ENCODE results near the gene PLCG2. TPM values are rescaled to one million over a fixed set of nuclear protein-coding genes. Genes with fewer than 3 reads are reported as not detected.
A peak's percentile ranks its signal among the peaks of the same experiment; 100 is the strongest.

The PLCG2 gene
- total and polyA plus RNA-seq, 2 of the 8 experiments (the other 6 are each of a cell fraction or from before 2014, with no cell fraction given) = 6.1 to 6.9 TPM

DNA sequence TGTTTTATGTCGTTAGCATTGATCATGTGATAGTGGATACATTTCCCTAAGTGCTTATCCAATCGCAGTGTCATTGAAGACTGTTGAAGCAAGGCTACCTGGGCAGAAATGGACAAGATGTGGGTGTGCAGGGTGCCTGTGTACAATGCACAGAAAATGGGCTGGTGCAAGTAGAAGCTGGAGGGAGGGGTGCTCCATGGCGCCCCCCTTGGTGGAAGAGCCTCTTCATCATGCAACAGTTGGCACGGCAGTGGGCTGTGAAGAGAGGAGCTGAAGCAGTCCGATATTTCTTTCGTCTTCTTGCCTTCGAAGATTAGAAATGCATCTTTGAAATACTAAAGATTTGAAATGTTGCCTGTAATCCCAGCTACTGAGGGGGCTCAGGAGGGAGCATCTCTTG lies 100.5 kb downstream of the PLCG2 start:
- Histone ChIP-seq H3K4me2 (ENCODE audit: insufficient read depth in 1 of 2, low read depth in 2 of 2, low read length in 2 of 2) (no peak overlapping the region), H3K79me1 (ENCODE audit: low read depth, low read length) (no peaks in the 10 kb centered on the region), H2AK5ac (ENCODE audit: low read depth, low read length) (no peak overlapping the region), H4K8ac (ENCODE audit: extremely low read depth, insufficient read depth, low read length) (no peak overlapping the region), H3K27ac (ENCODE audit: low read depth, low read length) (no peak overlapping the region), H2BK120ac (replicated peaks; ENCODE audit: low read depth, low read length) (no peak overlapping the region), H2BK20ac (ENCODE audit: low read length) (no peak overlapping the region), H4K91ac (replicated peaks; ENCODE audit: insufficient read length, low read length) (no peak overlapping the region), H3K36me3 (ENCODE audit: control insufficient read depth in 2 of 4, insufficient read depth in 4 of 4, low read length in 3 of 4) (no peaks in the 10 kb centered on the region), H2BK15ac (ENCODE audit: low read length) (no peak overlapping the region), H3K23ac (ENCODE audit: insufficient read length) (no peak overlapping the region), H3K14ac (ENCODE audit: insufficient read length) (no peak overlapping the region), H2BK12ac (ENCODE audit: low read depth, low read length) (no peak overlapping the region), H2BK5ac (ENCODE audit: low read depth, low read length) (no peak overlapping the region), H3K9me3 (ENCODE audit: insufficient read depth in 2 of 2, low read depth in 1 of 2, low read length in 1 of 2) (no peaks in the 10 kb centered on the region), H3K4me1 (replicated peaks in 1 of 4; ENCODE audit: control insufficient read depth in 3 of 4, insufficient read depth in 4 of 4, low read length in 3 of 4) (peaks cover 4 to 14% (median 8%) of the 10 kb centered on the region in 4 experiments), H3K23me2 (ENCODE audit: low read depth, low read length) (no peaks in the 10 kb centered on the region), H4K5ac (ENCODE audit: insufficient read length, low read depth, low read length) (no peak overlapping the region), H2AFZ (ENCODE audit: low read length) (no peak overlapping the region), H3K4me3 (ENCODE audit: extremely low read depth in 1 of 4, insufficient read depth in 2 of 4, low read depth in 3 of 4, low read length in 4 of 4) (no peak overlapping the region), H3K56ac (replicated peaks; ENCODE audit: insufficient read length, low read depth, low read length) (no peak overlapping the region), H4K20me1 (replicated peaks in 1 of 2; ENCODE audit: control insufficient read depth in 1 of 2, insufficient read depth in 2 of 2, low read length in 2 of 2) (no peaks in the 10 kb centered on the region), H3K9ac (replicated peaks in 1 of 4; ENCODE audit: extremely low read depth in 1 of 4, low read depth in 3 of 4, low read length in 3 of 4) (no peak overlapping the region), H3K18ac (ENCODE audit: extremely low read depth, low read length) (no peak overlapping the region), H3K79me2 (ENCODE audit: control insufficient read depth in 1 of 2, insufficient read depth in 2 of 2, low read length in 2 of 2) (no peaks in the 10 kb centered on the region), H3K4ac (replicated peaks; ENCODE audit: insufficient read length, low read depth, low read length) (no peak overlapping the region), H3K27me3 (replicated peaks in 1 of 4; ENCODE audit: control insufficient read depth in 3 of 4, extremely low read depth in 1 of 4, insufficient read depth in 3 of 4, low read length in 3 of 4) (no peaks in the 10 kb centered on the region)
- 79% methylated on average over 7 of the region's 7 CpGs; no CpG with 5 or more reads in 1 of the 2 experiments for WGBS, 2 experiments (ENCODE audit: extremely low coverage in 1 of 2, insufficient coverage in 1 of 2, insufficient read length in 1 of 2, insufficient replicate concordance in 2 of 2, low coverage in 1 of 2, low lambda C conversion rate in 2 of 2, missing lambda C conversion rate in 1 of 2)
- ChIA-PET POLR2A (ENCODE audit: partially characterized antibody) (interaction anchor here (1.4 kb wide), 1 partner anchor 20 kb away, joined by 4 read pairs; no protein-coding TSS in a partner anchor), CTCF (ENCODE audit: partially characterized antibody) (interaction anchor here (0.6 to 3.4 kb wide), 32 partner anchors 9 to 347 kb away, joined by 3 to 26 read pairs (median 4); no protein-coding TSS in a partner anchor)
- DNase-seq (ENCODE audit: low read depth in 1 of 2, low spot score in 2 of 2) (no peak), FAIRE-seq (no peak)
- TF ChIP-seq EGR1 (IDR thresholded peaks at IDR 0.05; ENCODE audit: borderline replicate concordance, low read depth, low read length) = no peak
- TF ChIP-seq TAF1 (IDR thresholded peaks at IDR 0.05; ENCODE audit: low read depth, low read length) = no peak
- TF ChIP-seq RAD21 (IDR thresholded peaks at IDR 0.05 in 1 of 2, conservative IDR thresholded peaks at IDR 0.05 in 1 of 2; ENCODE audit: low read depth in 2 of 2, low read length in 2 of 2) = peak in 1 of 2 experiments; percentile 21; a peak in 1 of 4 replicates
- TF ChIP-seq HDAC2 (IDR thresholded peaks at IDR 0.05; ENCODE audit: borderline replicate concordance in 1 of 2, low read depth in 2 of 2, low read length in 2 of 2) = no peak
- no peak for TF ChIP-seq SP4 (IDR thresholded peaks at IDR 0.05; ENCODE audit: low read length)
- no peak for TF ChIP-seq SIX5 (IDR thresholded peaks at IDR 0.05; ENCODE audit: low read depth, low read length)
- TF ChIP-seq, protein P1, sequence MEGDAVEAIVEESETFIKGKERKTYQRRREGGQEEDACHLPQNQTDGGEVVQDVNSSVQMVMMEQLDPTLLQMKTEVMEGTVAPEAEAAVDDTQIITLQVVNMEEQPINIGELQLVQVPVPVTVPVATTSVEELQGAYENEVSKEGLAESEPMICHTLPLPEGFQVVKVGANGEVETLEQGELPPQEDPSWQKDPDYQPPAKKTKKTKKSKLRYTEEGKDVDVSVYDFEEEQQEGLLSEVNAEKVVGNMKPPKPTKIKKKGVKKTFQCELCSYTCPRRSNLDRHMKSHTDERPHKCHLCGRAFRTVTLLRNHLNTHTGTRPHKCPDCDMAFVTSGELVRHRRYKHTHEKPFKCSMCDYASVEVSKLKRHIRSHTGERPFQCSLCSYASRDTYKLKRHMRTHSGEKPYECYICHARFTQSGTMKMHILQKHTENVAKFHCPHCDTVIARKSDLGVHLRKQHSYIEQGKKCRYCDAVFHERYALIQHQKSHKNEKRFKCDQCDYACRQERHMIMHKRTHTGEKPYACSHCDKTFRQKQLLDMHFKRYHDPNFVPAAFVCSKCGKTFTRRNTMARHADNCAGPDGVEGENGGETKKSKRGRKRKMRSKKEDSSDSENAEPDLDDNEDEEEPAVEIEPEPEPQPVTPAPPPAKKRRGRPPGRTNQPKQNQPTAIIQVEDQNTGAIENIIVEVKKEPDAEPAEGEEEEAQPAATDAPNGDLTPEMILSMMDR (IDR thresholded peaks at IDR 0.05; ENCODE audit: control extremely low read depth in 1 of 3, insufficient read depth in 1 of 3, low read depth in 1 of 3, low read length in 3 of 3) = peak; percentile 37 to 83 (median 80)
- TF ChIP-seq KDM5A (IDR thresholded peaks at IDR 0.05; ENCODE audit: low read length) = no peak
- no peak for TF ChIP-seq ASH2L (IDR thresholded peaks at IDR 0.05; ENCODE audit: low read length)
- TF ChIP-seq RFX5 (IDR thresholded peaks at IDR 0.05; ENCODE audit: borderline replicate concordance, low read depth, low read length) = no peak
- TF ChIP-seq SAP30 (IDR thresholded peaks at IDR 0.05; ENCODE audit: insufficient read depth, insufficient replicate concordance, low read length) = no peak
